Testis (tissue), 2 donors: ENCODE results near the gene MYO18B.

Experiments
- POLR2A ChIP-seq: fragments of 450-650 bp; IDR thresholded peaks from one replicate; pipeline ENCODE4 v1.6.1; 2017; ENCODE audit warnings: antibody characterized with exemption, mild to moderate bottlenecking, moderate library complexity
- TF ChIP-seq, protein P1 (sequence below), 3 experiments: fragments of 450-650 bp in 2 of 3; fragments of 200-600 bp in 1 of 3; sonication (generic) in 1 of 3; IDR thresholded peaks; one replicate each; pipeline ENCODE4 v1.5.1; 2016 to 2019; ENCODE audit warnings: antibody characterized with exemption in 3 of 3, mild to moderate bottlenecking in 2 of 3, moderate library complexity in 1 of 3

DNA sequence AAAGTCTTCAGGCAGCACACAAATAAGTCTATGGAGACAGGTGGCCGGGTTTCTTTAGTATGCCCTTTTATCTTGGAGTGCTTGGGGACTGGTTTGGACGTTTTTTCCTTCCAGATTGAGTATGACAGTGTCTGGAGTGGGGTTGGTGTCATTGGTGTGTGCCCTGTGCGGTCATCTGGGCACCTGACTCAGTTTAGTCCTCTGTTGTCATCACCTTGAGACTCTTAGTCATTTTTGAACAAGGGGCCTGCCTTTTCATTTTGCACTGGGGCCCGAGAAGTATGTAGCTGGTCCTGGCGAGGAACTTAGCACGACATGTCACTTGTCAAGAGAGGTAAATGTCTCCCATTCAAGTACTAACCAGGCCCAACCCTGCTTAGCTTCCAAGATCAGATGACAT, 27.2 kb upstream of the MYO18B start:
- TF ChIP-seq, protein P1, sequence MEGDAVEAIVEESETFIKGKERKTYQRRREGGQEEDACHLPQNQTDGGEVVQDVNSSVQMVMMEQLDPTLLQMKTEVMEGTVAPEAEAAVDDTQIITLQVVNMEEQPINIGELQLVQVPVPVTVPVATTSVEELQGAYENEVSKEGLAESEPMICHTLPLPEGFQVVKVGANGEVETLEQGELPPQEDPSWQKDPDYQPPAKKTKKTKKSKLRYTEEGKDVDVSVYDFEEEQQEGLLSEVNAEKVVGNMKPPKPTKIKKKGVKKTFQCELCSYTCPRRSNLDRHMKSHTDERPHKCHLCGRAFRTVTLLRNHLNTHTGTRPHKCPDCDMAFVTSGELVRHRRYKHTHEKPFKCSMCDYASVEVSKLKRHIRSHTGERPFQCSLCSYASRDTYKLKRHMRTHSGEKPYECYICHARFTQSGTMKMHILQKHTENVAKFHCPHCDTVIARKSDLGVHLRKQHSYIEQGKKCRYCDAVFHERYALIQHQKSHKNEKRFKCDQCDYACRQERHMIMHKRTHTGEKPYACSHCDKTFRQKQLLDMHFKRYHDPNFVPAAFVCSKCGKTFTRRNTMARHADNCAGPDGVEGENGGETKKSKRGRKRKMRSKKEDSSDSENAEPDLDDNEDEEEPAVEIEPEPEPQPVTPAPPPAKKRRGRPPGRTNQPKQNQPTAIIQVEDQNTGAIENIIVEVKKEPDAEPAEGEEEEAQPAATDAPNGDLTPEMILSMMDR (IDR thresholded peaks at IDR 0.05) = no peak
- TF ChIP-seq POLR2A = no peak
